DLD1 (cell line): ENCODE results near the gene TMCC3.
"Not testable (repeated sequence)": the region's sequence is repeated elsewhere in the genome, so short reads cannot be mapped to it uniquely, and the experiment has no call there.

Source experiments
- in situ Hi-C: cut with HindIII; loops from 2 replicates; pipeline ENCODE4 v1.10.0; 2017; ENCODE audit warnings: low sequenced_read_pairs

TMCC3 gene

GRCh38 chr12:94604366-94604698 lies 46.0 kb downstream of the TMCC3 start:
- in situ Hi-C loops: no loop called here

DNA sequence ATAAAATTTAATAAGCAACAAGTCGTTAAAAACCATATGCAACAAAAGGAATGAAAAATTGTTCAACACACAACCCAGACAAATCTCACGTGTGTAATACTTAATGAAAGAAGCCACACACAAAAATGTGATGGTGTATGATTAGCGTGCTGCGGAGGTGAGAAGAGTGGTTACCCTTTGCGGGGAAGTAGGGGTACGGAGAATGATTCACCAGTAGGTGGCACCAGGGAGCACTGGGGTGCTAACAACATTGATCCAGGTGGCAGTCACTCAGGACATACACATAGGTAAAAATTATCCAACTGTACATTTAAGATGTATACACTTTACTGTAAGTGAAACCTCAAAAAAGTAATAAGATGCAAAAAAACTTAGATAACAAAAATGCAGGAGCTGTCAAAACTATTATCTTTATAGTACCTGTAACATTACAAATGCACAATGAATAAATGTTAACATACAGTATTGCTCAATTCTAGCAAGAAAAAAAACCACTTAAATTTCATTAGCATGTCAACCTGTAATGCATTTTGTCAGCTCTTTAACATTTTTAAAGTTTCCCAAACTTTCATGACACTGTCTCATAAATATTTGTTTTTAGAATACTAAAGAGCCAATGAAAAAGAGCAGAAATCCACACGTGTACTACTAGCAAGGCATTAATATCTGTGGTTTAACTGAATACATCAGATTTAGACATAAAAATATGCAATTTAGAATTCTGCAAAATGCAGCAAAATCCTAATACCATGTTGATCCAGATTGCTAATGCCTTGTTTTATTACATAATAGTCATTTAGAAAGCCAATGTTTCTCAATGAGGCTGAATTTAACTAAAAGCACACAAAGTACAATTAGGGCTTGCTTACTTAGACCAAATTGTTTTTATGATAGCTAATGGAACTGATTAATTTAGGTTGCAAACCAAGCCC lies 46.7 kb downstream of the TMCC3 start:
- in situ Hi-C loops: no loop called here

DNA sequence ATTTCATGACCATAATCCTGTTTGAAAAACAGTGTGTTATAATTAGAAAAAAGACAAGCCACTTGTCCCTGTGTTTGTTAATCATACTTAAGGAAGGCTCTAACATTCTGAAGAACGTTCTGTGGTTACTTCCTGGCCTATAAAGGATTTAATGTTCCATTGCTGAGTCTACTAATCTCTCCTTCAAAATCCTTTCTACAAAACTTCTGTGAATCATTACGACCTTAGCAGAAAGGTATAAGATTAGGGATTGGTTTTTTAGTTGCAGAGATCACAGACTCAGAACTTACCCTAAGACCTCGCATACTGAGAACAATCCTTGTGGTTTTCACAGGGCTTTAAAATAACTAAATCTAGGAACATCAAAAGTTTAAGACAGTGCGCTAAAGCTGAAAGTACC lies 48.3 kb downstream of the TMCC3 start:
- in situ Hi-C loops: no loop called here

- in situ Hi-C loops: not testable (repeated sequence)
Measured at GRCh38 chr12:94601307-94601706, 49.0 kb downstream of the TMCC3 start.

DNA sequence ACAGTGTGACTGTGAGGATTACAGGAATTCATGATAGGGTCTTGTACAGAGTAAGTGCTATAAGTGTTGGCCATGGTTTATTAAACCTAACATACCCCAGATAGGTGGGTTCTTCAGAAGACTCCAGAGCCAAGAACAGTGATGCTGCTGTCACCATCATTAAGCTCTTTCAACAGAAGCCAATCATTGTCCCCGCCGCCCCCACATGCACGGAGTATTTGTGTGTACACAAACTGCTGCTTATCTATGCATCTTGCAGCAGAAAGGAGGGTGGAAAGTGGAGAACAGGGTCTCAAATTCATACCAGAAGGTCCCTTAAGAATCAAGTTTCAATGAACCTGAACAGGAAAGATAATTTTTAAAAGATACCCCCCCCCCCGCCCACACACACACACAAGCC lies 51.2 kb downstream of the TMCC3 start:
- in situ Hi-C loops: no loop called here

DNA sequence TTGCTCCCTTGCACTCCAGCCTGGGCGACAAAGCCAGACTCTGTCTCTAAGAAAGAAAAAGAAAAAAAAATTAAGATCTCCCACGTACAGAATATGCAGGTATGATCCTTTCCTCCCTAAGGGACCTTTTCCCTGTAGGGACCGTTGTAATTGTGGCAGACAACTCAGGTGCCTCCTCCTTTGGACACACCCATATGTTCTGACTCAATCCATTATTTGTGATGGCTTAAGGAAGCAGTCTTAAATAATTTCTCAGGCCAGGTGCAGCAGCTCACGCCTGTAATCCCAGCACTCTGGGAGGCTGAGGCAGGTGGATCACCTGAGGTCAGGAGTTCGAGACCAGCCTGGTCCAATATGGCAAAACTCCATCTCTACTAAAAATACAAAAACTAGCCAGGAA lies 53.1 kb downstream of the TMCC3 start:
- in situ Hi-C loops: no loop called here

GRCh38 chr12:94596596-94596995 lies 53.8 kb downstream of the TMCC3 start:
- in situ Hi-C loops: no loop called here

GRCh38 chr12:94595152-94595551 lies 55.2 kb downstream of the TMCC3 start:
- in situ Hi-C loops: no loop called here

- in situ Hi-C loops: no loop called here
Measured at GRCh38 chr12:94594443-94594825, 55.9 kb downstream of the TMCC3 start.

- in situ Hi-C loops: no loop called here
Measured at GRCh38 chr12:94593822-94594442, 56.4 kb downstream of the TMCC3 start.

DNA sequence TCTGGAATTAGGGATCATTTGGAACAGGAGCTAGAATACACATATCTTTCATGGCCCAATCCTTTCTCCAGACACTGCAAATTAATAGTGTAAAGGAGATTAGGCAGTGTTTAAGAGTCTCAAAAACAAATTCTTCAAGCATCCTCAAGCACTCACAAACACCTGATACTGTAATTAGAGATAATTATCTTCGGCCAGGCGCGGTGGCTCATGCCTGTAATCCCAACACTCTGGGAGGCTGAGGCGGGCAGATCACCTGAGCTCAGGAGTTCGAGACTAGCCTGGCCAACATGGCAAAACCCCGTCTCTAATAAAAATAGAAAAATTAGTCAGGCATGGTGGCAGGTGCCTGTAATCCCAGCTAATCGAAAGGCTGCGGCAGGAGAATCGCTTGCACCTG lies 57.6 kb downstream of the TMCC3 start:
- in situ Hi-C loops: not testable (repeated sequence)

DNA sequence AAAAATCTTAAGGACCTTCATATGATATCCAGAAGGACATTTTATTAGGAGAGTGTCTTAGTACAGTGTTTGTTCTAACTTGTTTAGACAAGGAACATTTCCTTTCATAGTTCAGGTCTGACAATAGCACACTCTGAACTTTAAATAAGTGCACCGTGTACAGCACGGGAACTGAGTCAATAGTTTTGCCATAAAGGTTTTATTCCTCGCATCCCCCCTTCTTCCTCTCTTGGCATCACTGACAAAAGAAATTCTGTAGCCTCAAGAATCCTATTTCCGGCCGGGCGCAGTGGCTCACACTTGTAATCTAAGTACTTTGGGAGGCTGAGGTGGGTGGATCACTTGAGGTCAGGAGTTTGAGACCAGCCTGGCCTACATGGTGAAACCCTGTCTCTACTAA lies 58.3 kb downstream of the TMCC3 start:
- in situ Hi-C loops: no loop called here

- in situ Hi-C loops: no loop called here
Measured at GRCh38 chr12:94590428-94590827, 59.9 kb downstream of the TMCC3 start.

DNA sequence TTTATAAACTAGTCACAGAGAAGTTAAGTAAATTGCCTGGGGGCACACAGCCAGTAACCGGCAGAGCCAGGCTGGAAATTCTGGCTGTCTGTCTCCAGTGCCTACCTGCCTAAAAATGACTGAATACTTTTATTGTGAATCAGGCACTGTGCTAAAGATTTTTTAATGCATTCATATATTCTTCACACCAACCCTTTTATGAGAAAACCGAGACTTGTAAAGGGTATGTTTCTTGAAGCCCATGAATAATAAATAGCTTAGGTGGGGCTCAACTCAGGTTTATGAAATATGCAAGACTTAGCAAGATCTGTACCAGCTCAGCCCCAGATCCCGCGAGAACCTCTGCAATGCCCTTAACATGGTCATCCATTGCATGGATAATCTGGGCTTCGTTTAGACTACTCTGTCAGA lies 60.8 kb downstream of the TMCC3 start:
- in situ Hi-C loops: no loop called here

DNA sequence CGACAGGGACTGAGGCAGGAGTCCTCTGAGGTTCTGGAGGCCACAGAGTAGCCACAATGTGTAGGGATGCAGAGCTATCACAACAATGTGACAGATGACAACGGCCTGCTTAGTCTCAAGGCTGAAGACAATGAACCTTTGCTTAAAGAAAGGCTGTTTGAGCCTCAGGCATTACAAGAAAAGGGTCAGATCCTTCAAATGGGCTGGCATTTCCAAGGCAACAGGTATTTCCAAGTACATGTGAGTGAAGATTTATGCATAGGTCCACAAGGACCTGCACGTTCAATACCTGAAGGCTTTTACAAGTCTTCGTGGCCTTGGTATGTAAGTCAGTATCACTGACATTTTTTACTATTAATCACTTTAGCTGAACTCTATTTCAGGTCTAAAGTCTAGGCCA lies 62.0 kb downstream of the TMCC3 start:
- in situ Hi-C loops: no loop called here

DNA sequence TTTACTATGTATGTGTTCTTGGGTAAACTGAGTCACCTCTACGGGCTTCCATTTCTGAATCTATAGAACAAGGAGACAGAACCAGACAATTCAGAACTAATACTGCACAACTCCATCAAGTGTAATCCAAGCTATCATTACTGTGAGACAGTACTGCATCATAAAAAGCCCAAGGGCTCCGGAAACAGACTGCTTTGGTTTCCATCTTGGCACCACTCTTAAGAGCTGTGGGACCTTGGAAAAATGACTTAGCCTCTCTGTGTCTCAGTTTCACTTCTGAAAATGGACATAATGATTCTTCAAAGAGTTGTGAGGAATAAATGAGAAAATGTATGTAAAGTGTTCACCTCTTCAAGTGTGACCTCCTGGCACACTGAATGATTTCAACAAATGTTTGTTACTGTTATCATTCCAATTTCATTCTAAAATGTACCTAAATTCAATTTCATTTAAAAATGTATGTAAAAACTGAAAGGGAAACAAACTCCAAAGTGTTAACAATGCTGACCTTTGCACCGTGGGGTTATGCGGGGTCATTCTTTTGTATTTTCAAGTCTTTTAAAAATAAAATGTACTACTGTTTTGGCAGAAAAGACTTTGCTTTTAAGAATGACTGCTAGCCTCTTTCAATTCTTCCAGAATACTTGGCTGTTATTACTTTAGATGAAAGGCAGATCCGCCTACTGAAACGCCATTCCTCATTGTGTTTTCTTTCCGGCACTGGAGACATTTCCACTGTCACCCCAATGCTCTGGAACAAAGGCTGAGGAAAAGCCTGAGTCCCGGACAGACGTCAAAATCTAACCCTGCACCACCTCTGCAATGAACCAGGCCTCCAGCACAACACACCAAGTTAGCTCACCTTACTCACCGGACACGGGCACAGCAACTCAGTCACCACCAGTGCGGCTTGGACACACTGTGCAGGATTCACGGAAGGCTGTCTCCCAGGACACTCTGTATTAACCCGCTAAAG lies 62.8 kb downstream of the TMCC3 start:
- in situ Hi-C loops: no loop called here

DNA sequence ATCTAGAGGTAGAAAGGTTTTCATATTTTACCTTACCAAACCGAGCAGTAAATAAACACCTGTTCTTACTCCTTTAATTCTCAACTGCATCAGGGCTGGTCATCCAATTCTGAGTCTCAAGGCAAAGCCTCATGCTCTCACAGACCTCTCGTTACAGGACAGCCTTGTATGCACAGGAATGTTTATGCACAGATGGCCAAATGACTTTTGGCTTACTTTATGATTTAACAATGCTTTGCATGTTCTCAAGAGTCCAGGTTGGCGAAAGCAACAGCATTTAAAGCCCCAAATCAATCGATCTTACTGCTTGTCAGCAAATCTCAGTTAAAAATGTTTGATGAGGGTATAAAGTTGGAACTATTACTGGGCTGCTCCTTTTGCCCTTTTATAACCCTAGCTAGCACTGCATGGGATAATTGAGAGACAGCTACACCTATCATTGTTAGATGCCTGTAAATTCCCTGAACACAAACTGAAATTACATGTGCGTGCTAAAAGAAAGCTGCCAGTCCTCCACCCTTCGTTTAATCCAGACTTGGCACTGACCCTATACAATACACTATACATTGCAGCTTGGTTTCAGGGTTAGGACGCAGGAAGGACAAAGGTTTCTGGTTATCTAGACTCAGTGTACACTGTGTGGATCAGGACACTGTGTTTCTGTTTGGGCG lies 63.6 kb downstream of the TMCC3 start:
- in situ Hi-C loops: no loop called here

- in situ Hi-C loops: no loop called here
Measured at GRCh38 chr12:94585626-94586025, 64.7 kb downstream of the TMCC3 start.

GRCh38 chr12:94584377-94584776 lies 66.0 kb downstream of the TMCC3 start:
- in situ Hi-C loops: no loop called here

DNA sequence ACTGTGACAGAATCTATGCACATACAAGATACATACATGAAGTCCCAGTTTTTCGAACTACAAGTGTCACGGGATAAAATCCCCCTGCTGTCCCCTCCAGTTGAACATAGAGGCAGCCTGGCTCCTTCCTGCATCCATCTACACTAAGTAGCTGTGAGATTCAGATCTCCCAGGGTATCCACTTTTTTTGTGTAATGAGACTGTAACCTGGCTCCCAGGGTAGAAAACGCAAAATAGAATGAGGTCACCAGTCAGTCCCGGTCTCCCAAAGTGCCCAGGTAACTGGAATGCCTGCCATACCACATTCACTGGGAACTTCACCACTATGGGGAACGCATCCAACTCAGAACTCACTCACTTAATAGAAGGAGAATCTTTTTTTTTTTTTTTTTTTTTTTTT lies 67.8 kb downstream of the TMCC3 start:
- in situ Hi-C loops: no loop called here
